ENCODE data around the gene IP6K2.

Gene IP6K2

DNA sequence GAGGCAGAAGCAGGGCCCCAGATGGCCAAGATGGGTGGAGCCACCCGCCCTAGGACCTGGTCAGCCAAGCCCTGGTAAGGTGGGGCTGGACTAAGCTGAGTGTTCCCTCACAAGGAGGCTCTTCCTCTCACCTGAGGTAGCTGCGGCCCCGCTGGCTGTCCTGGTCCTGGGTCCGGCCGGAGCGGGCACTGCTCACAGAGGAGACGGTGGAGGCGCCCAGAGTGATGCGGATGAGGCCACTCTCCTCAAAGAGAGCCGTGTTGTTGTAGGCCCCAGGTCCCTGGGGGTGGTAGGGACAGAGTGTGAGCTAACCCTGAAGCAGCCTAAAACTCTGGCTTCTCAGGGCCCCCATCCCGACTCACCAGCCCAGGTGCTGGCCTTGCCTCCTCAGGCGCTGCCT is 74.4 kb downstream of the IP6K2 start:
- TF ChIP-seq, protein P1, sequence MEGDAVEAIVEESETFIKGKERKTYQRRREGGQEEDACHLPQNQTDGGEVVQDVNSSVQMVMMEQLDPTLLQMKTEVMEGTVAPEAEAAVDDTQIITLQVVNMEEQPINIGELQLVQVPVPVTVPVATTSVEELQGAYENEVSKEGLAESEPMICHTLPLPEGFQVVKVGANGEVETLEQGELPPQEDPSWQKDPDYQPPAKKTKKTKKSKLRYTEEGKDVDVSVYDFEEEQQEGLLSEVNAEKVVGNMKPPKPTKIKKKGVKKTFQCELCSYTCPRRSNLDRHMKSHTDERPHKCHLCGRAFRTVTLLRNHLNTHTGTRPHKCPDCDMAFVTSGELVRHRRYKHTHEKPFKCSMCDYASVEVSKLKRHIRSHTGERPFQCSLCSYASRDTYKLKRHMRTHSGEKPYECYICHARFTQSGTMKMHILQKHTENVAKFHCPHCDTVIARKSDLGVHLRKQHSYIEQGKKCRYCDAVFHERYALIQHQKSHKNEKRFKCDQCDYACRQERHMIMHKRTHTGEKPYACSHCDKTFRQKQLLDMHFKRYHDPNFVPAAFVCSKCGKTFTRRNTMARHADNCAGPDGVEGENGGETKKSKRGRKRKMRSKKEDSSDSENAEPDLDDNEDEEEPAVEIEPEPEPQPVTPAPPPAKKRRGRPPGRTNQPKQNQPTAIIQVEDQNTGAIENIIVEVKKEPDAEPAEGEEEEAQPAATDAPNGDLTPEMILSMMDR (IDR thresholded peaks at IDR 0.05; ENCODE audit: insufficient read depth, low read length, missing control alignments) = no peak
- POLR2A ChIA-PET = interaction anchor here (1.2 kb wide), 1 partner anchor 18 kb away, joined by 3 read pairs; no protein-coding TSS in a partner anchor
- no peak for DNase-seq (ENCODE audit: low read depth, low spot score)

DNA sequence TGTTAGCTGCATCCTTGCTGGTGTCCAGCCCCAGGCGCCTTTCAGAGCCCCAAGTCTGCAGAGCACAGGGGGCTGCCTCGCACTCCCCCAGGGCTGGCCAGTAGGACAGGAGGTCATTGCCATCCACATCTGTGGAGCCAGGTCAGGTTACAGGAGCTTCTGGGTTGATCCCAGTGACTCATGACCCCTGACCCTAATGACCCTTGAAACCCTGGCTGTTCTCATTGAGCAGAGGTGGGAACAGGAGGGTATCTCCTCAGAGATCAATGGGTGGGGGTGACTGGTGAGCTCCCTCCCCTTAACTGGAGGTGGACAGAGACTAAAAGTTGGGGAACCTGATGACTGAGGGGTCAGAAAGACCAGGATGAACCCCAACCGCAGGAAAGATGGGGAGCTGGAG is 75.6 kb downstream of the IP6K2 start:
- DNase-seq (ENCODE audit: low read depth, low spot score) = no peak
- TF ChIP-seq, protein P1 (IDR thresholded peaks at IDR 0.05; ENCODE audit: insufficient read depth, low read length, missing control alignments) = no peak
- CTCF ChIA-PET = interaction anchor here (1.0 to 1.2 kb wide), 2 partner anchors 22 to 46 kb away, joined by 3 to 4 read pairs; no protein-coding TSS in a partner anchor
- no peak overlapping the region for H3K4me3 ChIP-seq (ENCODE audit: low read depth, low read length)
- POLR2A ChIA-PET = no interaction called here

More for the DNA sequence above, 74.4 kb downstream of the IP6K2 start:
- CTCF ChIA-PET = interaction anchor here (3.3 kb wide), 1 partner anchor 8 kb away, joined by 14 read pairs; the partner anchor contains the start of gene SLC26A6
- H3K4me3 ChIP-seq (ENCODE audit: low read depth, low read length) = no peak overlapping the region

DNA sequence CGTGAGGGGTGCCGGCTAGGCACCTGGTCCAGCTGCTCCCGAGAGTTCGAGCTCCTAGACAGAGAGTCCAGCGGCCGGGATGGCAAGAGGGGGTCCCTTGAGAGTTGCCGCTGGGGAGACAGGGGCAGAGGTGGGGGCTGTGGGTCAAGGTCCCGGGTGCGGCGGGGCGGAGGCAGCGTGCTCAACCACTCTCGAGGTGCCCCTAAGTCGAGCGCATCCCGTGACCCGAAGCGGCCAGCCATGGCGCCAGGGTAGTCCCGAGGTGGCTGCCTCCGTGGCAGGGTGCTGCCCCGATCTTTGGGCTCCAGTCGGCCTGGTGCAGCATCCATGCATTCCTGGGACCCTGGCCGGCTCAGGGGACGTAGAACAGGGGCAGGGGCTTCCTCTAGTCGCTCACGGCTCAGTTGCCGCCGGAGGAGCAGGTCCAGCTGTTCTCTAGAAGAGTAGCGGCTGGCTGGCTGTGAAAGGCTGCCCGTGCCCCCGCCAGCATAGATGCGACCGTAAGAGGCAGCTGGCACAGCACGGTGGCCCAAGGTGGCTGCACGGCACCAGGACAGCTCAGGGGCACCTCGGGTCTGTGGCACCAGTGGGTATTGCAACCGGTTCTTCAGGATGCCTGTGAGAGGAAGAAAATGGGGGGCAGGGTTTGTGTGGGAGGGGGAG is 76.9 kb downstream of the IP6K2 start:
- TF ChIP-seq, protein P1 (IDR thresholded peaks at IDR 0.05; ENCODE audit: insufficient read depth, low read length, missing control alignments) = no peak
- DNase-seq (ENCODE audit: low read depth, low spot score) = no peak
- CTCF ChIA-PET = interaction anchor here (7.0 to 9.1 kb wide), 2 partner anchors 11 to 79 kb away, joined by 50 to 88 read pairs; partner anchors contain the start of genes PFKFB4 and UCN2
- POLR2A ChIA-PET = no interaction called here
- H3K4me3 ChIP-seq (ENCODE audit: low read depth, low read length) = no peak overlapping the region

All from AG04449 (cell line).